PFSK-1 (cell line): Measurements from ENCODE around the gene PGA5.

Experiments
- POLR2AphosphoS5 ChIP-seq: IDR thresholded peaks from 2 replicates; pipeline ENCODE4 v1.6.1; 2012; ENCODE audit warnings: low read depth, mild to moderate bottlenecking, control low read depth, low read length, moderate library complexity
- REST ChIP-seq, 2 experiments: IDR thresholded peaks; 2 replicates each; pipeline versions ENCODE4 v1.6.1 to v1.8.0; 2011 to 2012; ENCODE audit warnings: low read depth in 2 of 2, low read length in 2 of 2, control low read depth in 1 of 2, inconsistent platforms in 1 of 2, mild to moderate bottlenecking in 1 of 2, moderate library complexity in 1 of 2; ENCODE audit not compliant: insufficient read depth in 1 of 2

- TF ChIP-seq REST (IDR thresholded peaks at IDR 0.05; ENCODE audit: insufficient read depth in 1 of 2, low read depth in 2 of 2, low read length in 2 of 2) (no peak), POLR2AphosphoS5 (no peak)
These were observed 42.6 kb upstream of the PGA5 start for GRCh38 chr11:61198361-61198760.
